ENCODE measurements around the gene PGRMC2. TPM values are rescaled to one million over a fixed set of nuclear protein-coding genes. Genes with fewer than 3 reads are reported as not detected.

The PGRMC2 gene
- total and polyA plus RNA-seq, 2 donors (not counting 1 experiment from before 2014, with no cell fraction given): 4.7 to 30.7 TPM

DNA sequence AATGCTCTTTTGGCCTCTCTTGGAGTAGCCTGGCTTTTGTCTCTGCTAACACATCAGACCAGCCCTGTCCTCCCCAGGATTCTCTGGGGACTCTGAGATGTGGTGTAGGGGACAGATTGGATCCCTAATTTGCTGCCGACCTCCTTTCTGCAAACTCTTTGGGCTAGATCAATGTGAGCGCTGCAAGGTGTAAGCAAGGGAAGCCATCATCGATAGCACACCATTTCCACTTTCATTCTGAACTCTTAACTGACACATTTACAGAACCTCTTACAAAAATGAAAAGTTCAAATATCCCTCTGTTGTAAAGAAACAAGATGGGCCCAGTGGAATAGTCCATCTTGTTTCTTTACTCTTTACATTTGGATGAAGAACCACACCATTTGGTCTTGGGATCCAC is 46.6 kb downstream of the PGRMC2 start:
- no peak overlapping the region for H3K4me3 ChIP-seq (ENCODE audit: control extremely low read depth in 1 of 5, extremely low read depth in 1 of 5, insufficient read depth in 1 of 5, low read depth in 2 of 5, low read length in 4 of 5)
- POLR2A ChIA-PET: no interaction called here
- no peaks in the 10 kb centered on the region for H4K20me1 ChIP-seq (ENCODE audit: control insufficient read depth, insufficient read depth, low read length, poor library complexity, severe bottlenecking)
- H3K9ac ChIP-seq (ENCODE audit: low read length): no peak overlapping the region
- Mint-ChIP-seq H3K9me3 (ENCODE audit: insufficient read depth) (no peaks in the 10 kb centered on the region), H3K27me3 (peaks cover 7% of the 10 kb centered on the region), H3K4me3 (no peak overlapping the region), H3K4me1 (no peaks in the 10 kb centered on the region), H3K27ac (no peak overlapping the region)
- no CpG with 5 or more reads among the region's 3 CpGs for WGBS (ENCODE audit: insufficient coverage)
- H3K4me1 ChIP-seq (ENCODE audit: control insufficient read depth in 2 of 2, insufficient read depth in 2 of 2, low read length in 2 of 2): no peaks in the 10 kb centered on the region
- TF ChIP-seq EZH2 (IDR thresholded peaks at IDR 0.05; ENCODE audit: borderline replicate concordance, insufficient read depth, low read depth, low read length, poor library complexity, severe bottlenecking): no peak
- TF ChIP-seq CTCF (IDR thresholded peaks at IDR 0.05): no peak
- H3K36me3 ChIP-seq (replicated peaks in 1 of 2; ENCODE audit: control extremely low read depth in 1 of 2, control insufficient read depth in 1 of 2, extremely low read depth in 1 of 2, insufficient read depth in 2 of 2, low read length in 1 of 2): no peaks in the 10 kb centered on the region
- no peak overlapping the region for H2AFZ ChIP-seq (ENCODE audit: insufficient read depth, low read depth, low read length, poor library complexity, severe bottlenecking)
- intact Hi-C loops (cut with micrococcal nuclease): no loop called here
- no peak overlapping the region for H3K27ac ChIP-seq (ENCODE audit: low read length in 2 of 2)
- CTCF ChIA-PET: no interaction called here
- DNase-seq (no peak), ATAC-seq (ENCODE audit: low read depth) (no peak)
- no peak overlapping the region for H3K4me2 ChIP-seq (replicated peaks; ENCODE audit: low read depth, low read length, poor library complexity, severe bottlenecking)
- peaks cover 0 to 3% (median 0%) of the 10 kb centered on the region in 3 donors for H3K9me3 ChIP-seq (ENCODE audit: control extremely low read depth in 1 of 3, control insufficient read depth in 2 of 3, insufficient read depth in 1 of 3, low read length in 2 of 3)
- H3K27me3 ChIP-seq (replicated peaks in 1 of 4; ENCODE audit: control extremely low read depth in 1 of 4, control insufficient read depth in 3 of 4, insufficient read depth in 4 of 4, low read length in 3 of 4): peaks cover 0 to 4% (median 0%) of the 10 kb centered on the region in 4 experiments
- no peaks in the 10 kb centered on the region for H3K79me2 ChIP-seq (ENCODE audit: control insufficient read depth, insufficient read depth, low read length)

- CTCF ChIA-PET: no interaction called here
- no peak for ATAC-seq (ENCODE audit: low read depth)
- Histone ChIP-seq H3K27me3 (replicated peaks in 1 of 4; ENCODE audit: control extremely low read depth in 1 of 4, control insufficient read depth in 3 of 4, insufficient read depth in 4 of 4, low read length in 3 of 4) (no peaks in the 10 kb centered on the region), H4K20me1 (ENCODE audit: control insufficient read depth, insufficient read depth, low read length, poor library complexity, severe bottlenecking) (no peaks in the 10 kb centered on the region), H3K4me3 (ENCODE audit: control extremely low read depth in 1 of 5, extremely low read depth in 1 of 5, insufficient read depth in 1 of 5, low read depth in 2 of 5, low read length in 4 of 5) (no peak overlapping the region), H3K9me3 (ENCODE audit: control extremely low read depth in 1 of 3, control insufficient read depth in 2 of 3, insufficient read depth in 1 of 3, low read length in 2 of 3) (no peaks in the 10 kb centered on the region), H3K79me2 (ENCODE audit: control insufficient read depth, insufficient read depth, low read length) (no peaks in the 10 kb centered on the region), H3K9ac (ENCODE audit: low read length) (no peak overlapping the region), H3K4me2 (replicated peaks; ENCODE audit: low read depth, low read length, poor library complexity, severe bottlenecking) (no peak overlapping the region), H3K27ac (ENCODE audit: low read length in 2 of 2) (no peak overlapping the region), H2AFZ (ENCODE audit: insufficient read depth, low read depth, low read length, poor library complexity, severe bottlenecking) (no peak overlapping the region), H3K36me3 (replicated peaks in 1 of 2; ENCODE audit: control extremely low read depth in 1 of 2, control insufficient read depth in 1 of 2, extremely low read depth in 1 of 2, insufficient read depth in 2 of 2, low read length in 1 of 2) (no peaks in the 10 kb centered on the region), H3K4me1 (ENCODE audit: control insufficient read depth in 2 of 2, insufficient read depth in 2 of 2, low read length in 2 of 2) (no peaks in the 10 kb centered on the region)
- POLR2A ChIA-PET: no interaction called here
- Mint-ChIP-seq H3K27ac (no peak overlapping the region), H3K4me1 (peaks cover 2% of the 10 kb centered on the region), H3K4me3 (no peak overlapping the region), H3K27me3 (peaks cover 4% of the 10 kb centered on the region), H3K9me3 (ENCODE audit: insufficient read depth) (peaks cover 6% of the 10 kb centered on the region)
- intact Hi-C loops (cut with micrococcal nuclease): no loop called here
- DNase-seq: no peak
- WGBS (ENCODE audit: insufficient coverage): 100% methylated on average over 2 of the region's 3 CpGs
- TF ChIP-seq EZH2 (IDR thresholded peaks at IDR 0.05; ENCODE audit: borderline replicate concordance, insufficient read depth, low read depth, low read length, poor library complexity, severe bottlenecking): no peak
- TF ChIP-seq CTCF (IDR thresholded peaks at IDR 0.05): no peak
These were observed 52.8 kb downstream of the PGRMC2 start for GRCh38 chr4:128234836-128235235.

Data from B cell (primary cell).